ENCODE data around the gene FNDC3B.
A peak's percentile ranks its signal among the peaks of the same experiment; 100 is the strongest.

FNDC3B gene

GRCh38 chr3:172317481-172317880, 278.1 kb downstream of the FNDC3B start:
- no peak for DNase-seq (ENCODE audit: low spot score)
- TF ChIP-seq CTCF (IDR thresholded peaks at IDR 0.05; ENCODE audit: extremely low read depth, missing control alignments): no peak

GRCh38 chr3:172317984-172318383, 278.6 kb downstream of the FNDC3B start:
- DNase-seq (ENCODE audit: low spot score): peak; percentile 29
- TF ChIP-seq CTCF (IDR thresholded peaks at IDR 0.05; ENCODE audit: extremely low read depth, missing control alignments): no peak

- no peak for TF ChIP-seq CTCF (IDR thresholded peaks at IDR 0.05; ENCODE audit: extremely low read depth, missing control alignments)
- no peak for DNase-seq (ENCODE audit: low spot score)
These were observed 280.2 kb downstream of the FNDC3B start for GRCh38 chr3:172319595-172319994.

- DNase-seq (ENCODE audit: low spot score): no peak
- no peak for TF ChIP-seq CTCF (IDR thresholded peaks at IDR 0.05; ENCODE audit: extremely low read depth, missing control alignments)
These were observed 281.1 kb downstream of the FNDC3B start for GRCh38 chr3:172320468-172320867.

- peak; percentile 18 for DNase-seq (ENCODE audit: low spot score)
- no peak for TF ChIP-seq CTCF (IDR thresholded peaks at IDR 0.05; ENCODE audit: extremely low read depth, missing control alignments)
These were observed 281.7 kb downstream of the FNDC3B start for GRCh38 chr3:172321035-172321434.

GRCh38 chr3:172323894-172324610, 284.7 kb downstream of the FNDC3B start:
- no peak for TF ChIP-seq CTCF (IDR thresholded peaks at IDR 0.05; ENCODE audit: extremely low read depth, missing control alignments)
- DNase-seq (ENCODE audit: low spot score): no peak

GRCh38 chr3:172324611-172325203, 285.3 kb downstream of the FNDC3B start:
- no peak for DNase-seq (ENCODE audit: low spot score)
- no peak for TF ChIP-seq CTCF (IDR thresholded peaks at IDR 0.05; ENCODE audit: extremely low read depth, missing control alignments)

All from GM20000 (cell line).